HepG2 (cell line): ENCODE measurements around the gene HINT2. TPM values are rescaled to one million over a fixed set of nuclear protein-coding genes. Genes with fewer than 3 reads are reported as not detected.
A peak's percentile ranks its signal among the peaks of the same experiment; 100 is the strongest.

Source experiments
- AHR ChIP-seq: IDR thresholded peaks from 2 replicates; pipeline ENCODE4 v1.6.1; 2018; ENCODE audit warnings: missing genetic modification reagents, missing compliant biosample characterization
- ARID4A ChIP-seq: sonication (generic); formaldehyde crosslinking; IDR thresholded peaks from 2 replicates; pipeline ENCODE4 v1.5.0; 2020; ENCODE audit warnings: mild to moderate bottlenecking, missing genetic modification reagents, borderline replicate concordance
- BRF2 ChIP-seq: sonication (generic); formaldehyde crosslinking; IDR thresholded peaks from 2 replicates; pipeline ENCODE4 v1.8.1; 2022; ENCODE audit warnings: mild to moderate bottlenecking, missing genetic modification reagents
- FUBP1 ChIP-seq: sonication (generic); formaldehyde crosslinking; IDR thresholded peaks from 2 replicates; pipeline ENCODE4 v1.5.1; 2020; ENCODE audit warnings: missing genetic modification reagents, mild to moderate bottlenecking, borderline replicate concordance
- HNF1B ChIP-seq: sonication (generic); formaldehyde crosslinking; IDR thresholded peaks from 2 replicates; pipeline ENCODE4 v1.5.1; 2020; ENCODE audit warnings: mild to moderate bottlenecking, moderate library complexity, missing genetic modification reagents
- IKZF5 ChIP-seq: IDR thresholded peaks from 2 replicates; pipeline ENCODE4 v1.6.1; 2018; ENCODE audit warnings: missing genetic modification reagents, mild to moderate bottlenecking, missing compliant biosample characterization
- ISL2 ChIP-seq: sonication (generic); formaldehyde crosslinking; IDR thresholded peaks from 2 replicates; pipeline ENCODE4 v1.5.0; 2020; ENCODE audit warnings: missing genetic modification reagents
- NR1H2 ChIP-seq: sonication (generic); formaldehyde crosslinking; IDR thresholded peaks from 2 replicates; pipeline ENCODE4 v1.8.1; 2022; ENCODE audit warnings: low read depth, missing genetic modification reagents, borderline replicate concordance
- ZEB1 ChIP-seq: IDR thresholded peaks from 2 replicates; pipeline ENCODE4 v1.6.1; 2012; ENCODE audit warnings: mild to moderate bottlenecking, low read depth, inconsistent platforms; ENCODE audit not compliant: insufficient replicate concordance
- ZNF343 ChIP-seq: sonication (generic); formaldehyde crosslinking; IDR thresholded peaks from 2 replicates; pipeline ENCODE4 v1.4.0; 2020; ENCODE audit warnings: mild to moderate bottlenecking, missing genetic modification reagents
- ZNF710 ChIP-seq: sonication (generic); formaldehyde crosslinking; IDR thresholded peaks from 2 replicates; pipeline ENCODE4 v1.5.0; 2020; ENCODE audit warnings: mild to moderate bottlenecking, missing genetic modification reagents, borderline replicate concordance
- ZSCAN31 ChIP-seq: sonication (generic); formaldehyde crosslinking; IDR thresholded peaks from 2 replicates; pipeline ENCODE4 v1.5.0; 2020; ENCODE audit warnings: low read depth, mild to moderate bottlenecking, missing genetic modification reagents
- polyA plus RNA-seq, 8 experiments: library from polyadenylated mRNA; depleted of rRNA in 3 of 8; stranded (reverse) in 7 of 8; unstranded in 1 of 8; fragments of >200 nt; fragmentation: Illumina TruSeq in 4 of 8; extraction: Trizol in 4 of 8; gene quantifications; 2 replicates each; pipeline versions ENCODE4 v1.2.1 to v1.2.3, GENCODE V29; 2011 to 2016; ENCODE audit warnings: low read depth in 4 of 8, missing spikeins in 1 of 8, mixed read lengths in 1 of 8; ENCODE audit not compliant: insufficient read depth in 1 of 8
- total RNA-seq, 5 experiments: library from RNA; depleted of rRNA; stranded (reverse); fragments of >200 nt; fragmentation: Illumina TruSeq; extraction: Trizol; gene quantifications; 2 replicates each; pipeline ENCODE4 v1.2.3, GENCODE V29; 2016; ENCODE audit warnings: low read depth in 1 of 5

The HINT2 gene
- total and polyA plus RNA-seq, 2 of the 13 experiments (the other 11 are each of a cell fraction or from before 2014, with no cell fraction given) = 37.9 to 56.2 TPM

- TF ChIP-seq ARID4A = no peak; the same call in 1 of the 2 replicates
- no peak for TF ChIP-seq NR1H2 (CRISPR knock-in tag)
- TF ChIP-seq IKZF5 (CRISPR knock-in tag) = no peak
- no peak for TF ChIP-seq HNF1B (CRISPR knock-in tag)
- no peak for TF ChIP-seq FUBP1 (CRISPR knock-in tag)
- peak; percentile 63 for TF ChIP-seq ZNF710 (CRISPR knock-in tag)
- no peak for TF ChIP-seq BRF2
- no peak for TF ChIP-seq ZNF343 (CRISPR knock-in tag)
- 0 out of 2 replicates have a peak, but pooled peaks have one; percentile 20 for TF ChIP-seq ZSCAN31 (CRISPR knock-in tag)
- TF ChIP-seq ZEB1 = peak; percentile 40
- no peak for TF ChIP-seq AHR (CRISPR knock-in tag)
- no peak for TF ChIP-seq ISL2 (CRISPR knock-in tag)
These were observed 13.3 kb downstream of the HINT2 start (continued) for GRCh38 chr9:35801328-35802128.
